ENCODE measurements around the gene LMNB1.
"Not testable (repeated sequence)": the region's sequence is repeated elsewhere in the genome, so short reads cannot be mapped to it uniquely, and the experiment has no call there.

- TF ChIP-seq POLR2A, CTCF, POLR2AphosphoS5, EP300 (IDR thresholded peaks at IDR 0.05): not testable (repeated sequence)
These were observed 62.5 kb downstream of the LMNB1 start for GRCh38 chr5:126839407-126839806.

Measured in upper lobe of left lung (tissue), 4 donors.